ENCODE measurements around the gene SLC35D3. TPM values are rescaled to one million over a fixed set of nuclear protein-coding genes. Genes with fewer than 3 reads are reported as not detected.

The SLC35D3 gene
- total and polyA plus RNA-seq, 3 donors from 2014 or later, result not detected

- H3K36me3 ChIP-seq (ENCODE audit: low read depth, missing control alignments), result no peaks in the 10 kb centered on the region
- no peaks in the 10 kb centered on the region for H3K4me1 ChIP-seq
Observed at GRCh38 chr6:136961848-136962247, 39.7 kb downstream of the SLC35D3 start.

GRCh38 chr6:136962661-136963060 is 40.6 kb downstream of the SLC35D3 start:
- Histone ChIP-seq H3K9me3 (no peaks in the 10 kb centered on the region), H3K4me1 (no peaks in the 10 kb centered on the region), H3K36me3 (ENCODE audit: low read depth, missing control alignments) (no peaks in the 10 kb centered on the region), H3K27ac (no peak overlapping the region), H3K4me3 (no peak overlapping the region), H3K27me3 (no peaks in the 10 kb centered on the region)
- intact Hi-C loops (cut with DNase I; ENCODE audit: low total_unique reads), result no loop called here
- no peak for DNase-seq
- 64 to 73% methylated on average over 4 of the region's 4 CpGs for WGBS, 2 donors
- TF ChIP-seq CTCF (IDR thresholded peaks at IDR 0.05), result no peak
- no peak for TF ChIP-seq POLR2A (IDR thresholded peaks at IDR 0.05)

More at GRCh38 chr6:136961848-136962247, 39.7 kb downstream of the SLC35D3 start:
- Histone ChIP-seq H3K27ac (no peak overlapping the region), H3K9me3 (no peaks in the 10 kb centered on the region), H3K4me3 (no peak overlapping the region), H3K27me3 (no peaks in the 10 kb centered on the region)
- 73 to 88% methylated on average over 5 of the region's 5 CpGs for WGBS, 2 donors
- TF ChIP-seq POLR2A (IDR thresholded peaks at IDR 0.05), result no peak
- TF ChIP-seq CTCF (IDR thresholded peaks at IDR 0.05), result no peak
- no peak for DNase-seq
- intact Hi-C loops (cut with DNase I; ENCODE audit: low total_unique reads), result no loop called here

GRCh38 chr6:136963259-136963658 is 41.2 kb downstream of the SLC35D3 start:
- H3K27me3 ChIP-seq, result no peaks in the 10 kb centered on the region
- no peaks in the 10 kb centered on the region for H3K9me3 ChIP-seq
- no peak overlapping the region for H3K27ac ChIP-seq
- TF ChIP-seq CTCF (IDR thresholded peaks at IDR 0.05) (no peak), POLR2A (IDR thresholded peaks at IDR 0.05) (no peak)
- intact Hi-C loops (cut with DNase I; ENCODE audit: low total_unique reads), result no loop called here
- no peaks in the 10 kb centered on the region for H3K4me1 ChIP-seq
- 69 to 74% methylated on average over 2 of the region's 2 CpGs for WGBS, 2 donors
- no peak for DNase-seq
- no peaks in the 10 kb centered on the region for H3K36me3 ChIP-seq (ENCODE audit: low read depth, missing control alignments)
- H3K4me3 ChIP-seq, result no peak overlapping the region

- Histone ChIP-seq H3K27ac (no peak overlapping the region), H3K4me1 (no peaks in the 10 kb centered on the region), H3K4me3 (no peak overlapping the region), H3K36me3 (ENCODE audit: low read depth, missing control alignments) (no peaks in the 10 kb centered on the region), H3K9me3 (no peaks in the 10 kb centered on the region), H3K27me3 (no peaks in the 10 kb centered on the region)
- DNase-seq, result no peak
- TF ChIP-seq POLR2A (IDR thresholded peaks at IDR 0.05) (no peak), CTCF (IDR thresholded peaks at IDR 0.05) (no peak)
- intact Hi-C loops (cut with DNase I; ENCODE audit: low total_unique reads), result no loop called here
- 85 to 93% methylated on average over 2 of the region's 2 CpGs for WGBS, 2 donors
Observed at GRCh38 chr6:136964398-136964797, 42.3 kb downstream of the SLC35D3 start.
